Right lobe of liver (tissue), 4 donors: Measurements from ENCODE around the gene SYNE1.

ENCODE experiments used
- CTCF ChIP-seq, 4 donors: fragments of 200-600 bp in 3 of 4; fragments of 450-650 bp in 1 of 4; IDR thresholded peaks; one replicate each; pipeline versions ENCODE4 v1.5.1 to v1.8.0; 2016 to 2022; ENCODE audit warnings: antibody characterized with exemption in 4 of 4, mild to moderate bottlenecking in 2 of 4
- POLR2A ChIP-seq: fragments of 450-650 bp; IDR thresholded peaks from one replicate; pipeline ENCODE4 v1.6.1; 2017; ENCODE audit warnings: antibody characterized with exemption, mild to moderate bottlenecking
- donor health status: DM: no; HTN: no; CAD: no.
- donor health status: DM: no; HTN: no; CAD: no.
- donor health status: DM: no; HTN: yes; CAD: no.

- TF ChIP-seq CTCF (IDR thresholded peaks at IDR 0.05) (no peak), POLR2A (no peak)
These were observed 551.7 kb downstream of the SYNE1 start for GRCh38 chr6:152085451-152085921.
